CD4-positive, alpha-beta T cell treated with Interferon gamma for 1 hour (primary cell): ENCODE measurements around the gene AGBL4.

Source experiments
- DNase-seq: peaks from one replicate; pipeline ENCODE4 v3.0.0-alpha.2; 2020

Gene AGBL4

GRCh38 chr1:49686107-49686506, 337.6 kb downstream of the AGBL4 start:
- no peak for DNase-seq

GRCh38 chr1:49677706-49678105, 346.0 kb downstream of the AGBL4 start:
- DNase-seq = no peak

GRCh38 chr1:49651136-49651535, 372.6 kb downstream of the AGBL4 start:
- no peak for DNase-seq

GRCh38 chr1:49630156-49630555, 393.6 kb downstream of the AGBL4 start:
- DNase-seq = no peak

- no peak for DNase-seq
Measured at GRCh38 chr1:49627781-49628180, 396.0 kb downstream of the AGBL4 start.

- DNase-seq = no peak
Measured at GRCh38 chr1:49626472-49626871, 397.3 kb downstream of the AGBL4 start.

GRCh38 chr1:49622877-49623276, 400.9 kb downstream of the AGBL4 start:
- DNase-seq = no peak

GRCh38 chr1:49606082-49606481, 417.7 kb downstream of the AGBL4 start:
- no peak for DNase-seq

- DNase-seq = no peak
Measured at GRCh38 chr1:49597436-49597835, 426.3 kb downstream of the AGBL4 start.

GRCh38 chr1:49576327-49576901, 447.3 kb downstream of the AGBL4 start:
- no peak for DNase-seq

GRCh38 chr1:49556676-49557234, 467.0 kb downstream of the AGBL4 start:
- DNase-seq = no peak

GRCh38 chr1:49552101-49552500, 471.7 kb downstream of the AGBL4 start:
- DNase-seq = no peak

GRCh38 chr1:49544615-49545014, 479.1 kb downstream of the AGBL4 start:
- no peak for DNase-seq

GRCh38 chr1:49541096-49541752, 482.5 kb downstream of the AGBL4 start:
- no peak for DNase-seq

GRCh38 chr1:49527606-49528305, 496.0 kb downstream of the AGBL4 start:
- DNase-seq = no peak

GRCh38 chr1:49526672-49527071, 497.1 kb downstream of the AGBL4 start:
- DNase-seq = no peak

GRCh38 chr1:49523764-49524163, 500.0 kb downstream of the AGBL4 start:
- DNase-seq = no peak

- no peak for DNase-seq
Measured at GRCh38 chr1:49466961-49467360, 556.8 kb downstream of the AGBL4 start.

- no peak for DNase-seq
Measured at GRCh38 chr1:49465486-49466185, 558.1 kb downstream of the AGBL4 start.

GRCh38 chr1:49448200-49448599, 575.6 kb downstream of the AGBL4 start:
- no peak for DNase-seq

- DNase-seq = no peak
Measured at GRCh38 chr1:49436865-49437264, 586.9 kb downstream of the AGBL4 start.

GRCh38 chr1:49435291-49435690, 588.5 kb downstream of the AGBL4 start:
- no peak for DNase-seq

- DNase-seq = no peak
Measured at GRCh38 chr1:49424782-49425181, 599.0 kb downstream of the AGBL4 start.
